Amygdala (tissue), 56 donors: ENCODE results near the gene GUCY2D.
"Not testable (repeated sequence)": the region's sequence is repeated elsewhere in the genome, so short reads cannot be mapped to it uniquely, and the experiment has no call there.

Source experiments
- DNase-seq, 56 donors: peaks; one replicate each; lab custom pipeline; 2025; lab: John Stamatoyannopoulos, UW

Gene GUCY2D

GRCh38 chr17:8001976-8002720 lies at the start of gene GUCY2D:
TSS of gene GUCY2D (plus strand) at chr17:8002615. CDS start at chr17:8003048, 433 bp downstream.
- DNase-seq, result no peak

- not testable (repeated sequence) for DNase-seq
Observed at GRCh38 chr17:7953266-7953665, 49.1 kb upstream of the GUCY2D start.

GRCh38 chr17:7955414-7956227 lies 46.8 kb upstream of the GUCY2D start:
- no peak for DNase-seq

DNA sequence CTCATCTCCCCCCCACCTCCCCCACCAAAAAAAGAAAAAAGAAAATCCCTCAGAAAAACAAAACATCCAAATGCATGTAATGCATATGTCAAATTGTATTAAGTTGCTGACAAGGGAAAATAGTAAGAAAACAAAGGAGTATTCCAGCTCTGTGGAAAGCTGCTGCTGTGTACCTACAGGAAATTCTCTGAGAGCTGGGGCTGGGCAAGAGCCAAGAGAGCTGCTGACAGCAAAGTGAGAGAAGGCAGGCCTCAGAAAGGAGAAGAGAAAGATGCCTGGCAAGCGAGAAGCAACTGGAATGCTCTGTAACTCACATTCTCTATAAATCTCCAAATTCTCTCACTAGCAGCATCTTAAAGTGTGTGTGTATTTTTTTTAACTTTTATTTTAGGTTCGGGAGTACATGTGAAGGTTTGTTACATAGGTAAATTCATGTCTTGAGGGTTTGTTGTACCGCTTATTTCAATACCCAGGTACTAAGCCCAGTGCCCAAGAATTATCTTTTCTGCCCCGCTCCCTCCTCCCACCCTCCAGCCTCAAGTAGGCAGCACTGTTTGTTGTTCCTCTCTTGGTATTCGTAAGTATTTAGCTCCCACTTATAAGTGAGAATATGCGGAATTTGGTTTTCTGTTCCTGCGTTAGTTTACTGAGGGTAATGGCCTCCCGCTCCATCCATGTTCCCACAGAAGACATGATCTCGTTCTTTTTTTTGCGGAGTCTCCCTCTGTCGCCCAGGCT lies 46.0 kb upstream of the GUCY2D start:
- DNase-seq, result peak in 3 of 56 donors; percentile 2 to 14 (median 6)

DNA sequence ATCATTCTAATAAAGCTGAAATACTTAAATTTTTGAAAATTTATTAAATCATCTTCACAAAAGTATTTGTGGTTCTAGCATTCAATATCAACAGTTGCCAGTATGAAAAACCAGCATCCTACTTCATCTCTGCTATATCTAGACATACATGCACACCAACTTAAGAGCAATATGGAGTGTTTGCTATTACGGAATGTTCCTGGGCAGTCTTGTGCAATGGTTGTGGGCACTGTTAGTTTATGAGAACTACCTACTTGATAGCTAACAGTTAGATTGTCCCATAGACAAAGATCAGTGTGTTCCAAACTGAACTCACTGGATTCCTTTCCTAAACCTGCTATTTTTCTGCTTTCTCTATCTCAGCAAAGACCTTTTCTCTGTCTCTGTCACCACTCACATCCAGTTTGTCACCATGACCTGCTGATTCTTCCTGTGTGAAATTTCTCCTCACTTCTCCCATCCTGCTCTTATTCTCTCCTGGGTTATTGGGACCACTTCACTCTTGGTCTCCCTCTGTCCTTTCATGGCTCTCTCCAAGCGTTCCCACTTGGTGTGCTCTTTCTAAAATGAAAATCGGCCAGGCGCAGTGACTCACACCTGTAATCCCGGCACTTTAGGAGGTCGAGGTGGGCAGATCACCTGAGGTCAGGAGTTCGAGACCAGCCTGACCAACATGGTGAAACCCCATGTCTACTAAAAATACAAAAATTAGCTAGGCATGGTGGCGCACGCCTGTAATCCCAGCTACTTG lies 42.7 kb upstream of the GUCY2D start:
- DNase-seq, result no peak

- no peak for DNase-seq
Observed at GRCh38 chr17:7961421-7961820, 41.0 kb upstream of the GUCY2D start.

- no peak for DNase-seq
Observed at GRCh38 chr17:7967751-7968150, 34.7 kb upstream of the GUCY2D start.

GRCh38 chr17:7969433-7969832 lies 33.0 kb upstream of the GUCY2D start:
- no peak for DNase-seq

- DNase-seq, result no peak
Observed at GRCh38 chr17:7971651-7972050, 30.8 kb upstream of the GUCY2D start.

DNA sequence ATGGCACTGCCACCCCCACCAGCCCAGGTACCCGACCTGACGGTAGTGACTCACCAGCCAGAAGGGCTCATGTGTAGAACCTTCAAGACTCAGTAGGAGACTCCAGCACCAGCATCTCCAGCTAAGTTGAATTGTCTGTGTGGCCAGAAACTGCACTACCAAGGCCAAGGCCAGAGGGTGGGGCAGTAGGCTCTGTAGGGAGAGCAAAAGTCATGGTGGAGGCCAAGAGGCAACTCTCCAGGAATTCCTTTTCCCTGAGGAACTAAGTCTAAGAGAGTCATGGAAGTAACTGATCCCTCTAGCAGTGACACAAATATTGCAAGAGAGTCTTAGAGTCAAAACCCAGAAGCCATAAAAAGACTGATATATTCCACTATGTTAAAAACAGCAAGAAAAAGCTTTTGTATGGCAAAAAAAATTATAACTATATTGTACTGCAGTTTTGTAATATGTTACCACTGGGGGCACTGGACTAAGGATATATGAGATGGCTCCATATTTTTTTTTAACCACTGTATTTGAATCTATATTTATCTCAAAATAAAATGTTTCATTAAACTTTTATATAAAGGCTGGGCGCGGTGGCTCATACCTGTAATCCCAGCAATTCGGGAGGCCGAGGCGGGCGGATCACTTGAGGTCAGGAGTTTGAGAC lies 30.2 kb upstream of the GUCY2D start:
- no peak for DNase-seq

GRCh38 chr17:7974638-7975131 lies 27.7 kb upstream of the GUCY2D start:
- DNase-seq, result no peak

DNA sequence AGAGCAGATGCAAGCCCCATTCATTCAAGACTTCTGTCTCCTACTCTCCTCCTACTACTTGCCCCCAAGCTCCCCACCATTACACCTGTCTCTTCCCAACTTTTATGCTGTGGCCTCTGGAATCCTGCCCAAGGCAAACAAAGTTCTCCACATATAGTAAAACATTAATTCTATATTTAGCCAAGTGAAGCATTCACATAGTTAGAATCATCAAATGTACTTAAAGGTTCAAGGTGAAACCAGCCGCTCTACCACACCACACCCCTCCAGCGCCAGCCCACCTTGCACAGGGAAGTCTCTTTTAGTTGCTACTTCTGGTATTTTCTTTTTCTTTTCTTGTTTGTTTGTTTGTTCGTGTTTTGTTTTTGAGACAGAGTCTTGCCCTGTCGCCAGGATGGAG lies 25.4 kb upstream of the GUCY2D start:
- no peak for DNase-seq

GRCh38 chr17:7977805-7978204 lies 24.6 kb upstream of the GUCY2D start:
- DNase-seq, result no peak

DNA sequence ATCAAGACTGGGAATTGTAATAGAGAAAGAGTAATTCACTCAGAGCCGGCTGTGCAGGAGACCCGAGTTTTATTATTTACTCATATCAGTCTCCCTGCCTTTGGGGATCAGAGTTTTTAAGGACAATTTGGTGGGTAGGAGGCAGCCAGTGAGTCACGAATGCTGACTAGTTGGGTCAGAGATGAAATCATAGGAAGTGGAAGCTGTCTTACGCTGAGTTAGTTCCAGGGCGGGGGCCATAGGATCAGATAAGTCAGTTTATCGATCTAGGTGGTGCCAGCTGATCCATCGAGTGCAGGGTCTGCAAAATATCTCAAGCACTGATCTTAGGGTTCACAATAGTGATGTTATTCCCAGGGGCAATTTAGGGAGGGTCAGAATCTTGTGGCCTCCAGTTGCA lies 20.2 kb upstream of the GUCY2D start:
- no peak for DNase-seq

DNA sequence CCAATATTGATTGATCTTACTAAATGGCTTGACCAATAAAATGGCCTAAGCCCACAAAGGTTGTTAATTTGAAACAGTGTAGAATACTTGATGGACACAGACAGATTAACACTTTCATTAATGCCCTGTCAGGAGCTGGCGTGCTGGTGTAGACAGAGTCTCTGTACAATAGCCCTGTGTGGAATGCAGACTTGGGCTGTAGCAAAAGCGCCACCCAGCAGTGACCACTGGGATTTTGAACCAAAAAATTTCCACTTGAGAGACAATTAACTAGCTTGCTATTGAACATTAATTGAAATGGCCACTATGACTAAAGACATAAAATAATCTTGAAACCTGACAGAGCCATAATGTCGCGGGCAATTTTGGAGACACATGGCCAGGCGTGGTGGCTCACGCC lies 19.7 kb upstream of the GUCY2D start:
- no peak for DNase-seq

- no peak for DNase-seq
Observed at GRCh38 chr17:7984904-7985303, 17.5 kb upstream of the GUCY2D start.

- DNase-seq, result peak in 15 of 56 donors; percentile 6 to 51 (median 12)
Observed at GRCh38 chr17:7987112-7987893, 15.1 kb upstream of the GUCY2D start.

- DNase-seq, result peak in 10 of 56 donors; percentile 2 to 67 (median 20)
Observed at GRCh38 chr17:7988750-7989178, 13.7 kb upstream of the GUCY2D start.
